CD4-positive, alpha-beta T cell treated with Interleukin-2 at 100 ng/mL for 4 hours (primary cell): ENCODE data around the gene IFNA14.
"Not testable (repeated sequence)": the region's sequence is repeated elsewhere in the genome, so short reads cannot be mapped to it uniquely, and the experiment has no call there.

Experiments
- DNase-seq: peaks from one replicate; pipeline ENCODE4 v3.0.0-alpha.2; 2020; ENCODE audit warnings: low spot score

The IFNA14 gene

DNA sequence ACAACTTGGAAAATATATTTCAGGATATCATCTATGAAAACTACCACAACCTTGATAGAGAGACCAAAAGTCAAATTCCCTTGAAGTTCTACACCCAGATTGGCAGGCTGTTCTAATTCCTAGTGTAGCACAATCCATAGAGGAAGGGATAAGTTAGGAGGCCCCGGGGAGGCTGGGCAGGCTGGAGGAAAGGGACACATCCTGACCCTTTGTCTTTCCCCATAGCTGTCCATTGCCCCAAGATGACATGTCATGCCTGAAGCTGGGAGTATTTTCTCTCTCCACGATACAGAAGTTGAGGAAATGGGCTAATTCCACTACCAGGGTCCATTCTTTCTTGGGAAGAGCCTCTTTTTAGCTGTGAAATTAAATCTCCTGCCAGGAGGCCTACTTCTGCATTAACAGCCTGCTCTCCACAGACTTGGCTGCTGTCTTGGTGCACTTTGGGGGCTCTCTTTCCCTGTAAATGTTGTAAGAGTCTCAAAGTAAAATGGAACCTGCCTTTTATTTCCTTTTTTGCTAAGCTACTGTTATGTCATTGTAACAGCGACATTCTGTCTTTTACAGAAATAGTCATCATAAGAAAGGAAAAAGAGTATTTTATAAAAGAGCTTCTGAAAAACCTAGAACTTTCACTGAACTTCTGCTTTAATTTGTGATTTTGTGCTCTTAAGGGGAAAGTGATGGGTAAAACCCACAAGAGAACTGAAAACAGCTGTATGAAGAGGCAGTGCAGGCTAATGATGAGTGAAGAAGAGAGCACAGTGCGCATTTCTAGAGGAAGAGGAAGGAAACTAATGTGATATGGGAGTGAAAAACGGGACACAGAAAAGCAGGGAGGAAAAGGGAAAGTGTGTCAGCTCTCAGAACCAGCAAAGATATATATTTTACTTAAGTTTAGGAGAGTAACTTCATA lies 26.1 kb downstream of the IFNA14 start:
- DNase-seq = not testable (repeated sequence)

DNA sequence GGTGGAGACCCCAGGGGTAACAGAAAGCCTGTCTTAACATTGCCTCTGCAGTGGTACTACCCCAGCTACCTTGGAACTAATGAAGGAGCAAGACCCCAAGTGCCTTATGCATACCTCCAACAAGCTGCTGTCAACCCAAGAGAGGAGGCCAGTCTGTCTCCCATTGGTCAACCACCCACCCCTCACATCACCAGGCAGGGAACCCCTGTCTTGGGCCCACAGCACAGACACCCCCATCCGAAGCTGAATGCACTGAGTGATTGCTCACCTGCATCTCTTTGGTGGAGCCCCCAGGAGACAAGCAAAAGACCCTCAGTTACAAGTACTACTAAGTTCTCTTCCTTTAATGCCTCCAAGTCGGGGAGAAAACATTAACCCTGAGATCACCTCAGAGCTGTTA lies 27.6 kb downstream of the IFNA14 start:
- DNase-seq = not testable (repeated sequence)

- DNase-seq = not testable (repeated sequence)
Observed at GRCh38 chr9:21210782-21211181, 29.0 kb downstream of the IFNA14 start.

GRCh38 chr9:21210311-21210710 lies 29.5 kb downstream of the IFNA14 start:
- no peak for DNase-seq

DNA sequence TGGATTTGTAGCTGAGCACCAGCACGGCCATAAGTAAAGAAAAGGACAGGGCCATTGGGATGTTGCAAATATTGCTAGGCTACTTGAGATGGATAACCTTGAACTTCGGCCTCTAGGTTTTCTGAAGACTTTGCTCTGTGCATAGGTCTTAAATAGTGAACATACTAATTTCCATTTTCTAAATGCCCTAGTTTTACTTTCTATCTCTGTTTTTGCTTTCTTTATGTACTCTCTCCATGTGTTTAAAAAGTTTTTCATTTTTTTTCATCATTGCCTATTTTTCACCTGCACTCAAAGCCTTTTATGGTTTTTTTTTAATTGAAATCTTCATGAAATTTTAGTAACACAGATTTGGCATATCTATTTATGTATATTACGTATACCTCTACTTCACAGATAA lies 32.8 kb downstream of the IFNA14 start, which contains the start of gene IFNA10:
Gene IFNA10, minus strand, starts transcription at position 101 of the 400 bp plus-strand sequence. Its CDS starts 46 bp downstream, at position 55.
- not testable (repeated sequence) for DNase-seq

DNA sequence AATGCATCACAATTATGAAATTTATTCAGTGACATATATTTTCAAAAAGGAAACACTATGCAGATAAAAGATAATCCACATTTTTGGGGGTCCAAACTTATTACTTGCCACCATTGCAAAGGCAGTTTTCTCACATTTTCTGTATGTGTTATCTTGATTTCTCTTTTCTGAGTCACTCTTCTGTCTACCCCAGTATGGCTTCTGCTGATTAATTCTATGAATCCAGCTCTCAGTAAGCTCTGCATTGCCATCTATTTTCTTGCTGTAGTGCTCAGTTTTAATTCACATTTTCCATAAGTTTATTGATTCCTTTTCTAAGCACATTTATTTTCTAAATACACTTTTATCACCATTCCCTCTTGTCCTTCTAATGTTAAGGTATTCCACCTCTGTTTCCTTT lies 34.6 kb downstream of the IFNA14 start:
- no peak for DNase-seq

DNA sequence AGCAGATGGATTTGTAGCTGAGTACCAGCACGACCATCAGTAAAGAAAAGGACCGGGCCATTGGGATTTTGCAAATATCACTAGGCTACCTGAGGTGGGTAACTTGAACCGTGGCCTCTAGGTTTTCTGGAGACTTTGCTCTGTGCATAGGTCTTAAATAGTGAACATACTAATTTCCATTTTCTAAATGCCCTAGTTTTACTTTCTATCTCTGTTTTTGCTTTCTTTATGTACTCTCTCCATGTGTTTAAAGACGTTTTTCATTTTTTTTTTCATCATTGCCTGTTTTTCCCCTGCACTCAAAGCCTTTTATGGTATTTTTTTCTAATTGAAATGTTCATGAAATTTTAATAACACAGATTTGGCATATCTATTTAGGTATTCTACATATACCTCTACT lies 37.7 kb downstream of the IFNA14 start, which contains the start of gene IFNA7:
Gene IFNA7, minus strand, starts transcription at position 101 of the 400 bp plus-strand sequence. Its CDS starts 40 bp downstream, at position 61.
- DNase-seq = not testable (repeated sequence)

DNA sequence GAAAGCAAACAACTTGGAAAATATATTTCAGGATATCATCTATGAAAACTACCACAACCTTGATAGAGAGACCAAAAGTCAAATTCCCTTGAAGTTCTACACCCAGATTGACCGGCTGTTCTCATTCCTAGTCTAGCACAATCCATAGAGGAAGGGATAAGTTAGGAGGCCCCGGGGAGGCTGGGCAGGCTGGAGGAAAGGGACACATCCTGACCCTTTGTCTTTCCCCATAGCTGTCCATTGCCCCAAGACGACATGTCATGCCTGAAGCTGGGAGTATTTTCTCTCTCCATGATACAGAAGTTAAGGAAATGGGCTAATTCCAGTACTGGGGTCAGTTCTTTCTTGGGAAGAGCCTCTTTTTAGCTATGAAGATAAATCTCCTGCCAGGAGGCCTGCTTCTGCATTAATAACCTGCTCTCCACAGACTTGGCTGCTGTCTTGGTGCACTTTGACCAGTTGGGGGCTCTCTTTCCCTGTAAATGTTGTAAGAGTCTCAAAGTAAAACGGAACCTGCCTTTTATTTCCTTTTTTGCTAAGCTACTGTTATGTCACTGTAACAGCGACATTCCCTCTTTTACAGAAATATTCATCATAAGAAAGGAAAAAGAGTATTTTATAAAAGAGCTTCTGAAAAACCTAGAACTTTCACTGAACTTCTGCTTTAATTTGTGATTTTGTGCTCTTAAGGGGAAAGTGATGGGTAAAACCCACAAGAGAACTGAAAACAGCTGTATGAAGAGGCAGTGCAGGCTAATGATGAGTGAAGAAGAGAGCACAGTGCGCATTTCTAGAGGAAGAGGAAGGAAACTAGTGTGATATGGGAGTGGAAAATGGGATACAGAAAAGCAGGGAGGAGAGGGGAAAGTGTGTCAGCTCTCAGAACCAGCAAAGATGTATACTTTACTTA lies 44.7 kb downstream of the IFNA14 start:
- peak; percentile 63 for DNase-seq
